Fibroblast of lung (primary cell): Measurements from ENCODE around the gene SPRR4.

Experiments used
- CTCF ChIP-seq, 2 donors: IDR thresholded peaks in 1 of 2; conservative IDR thresholded peaks in 1 of 2; 1 replicate in 1 of 2; 2 replicates in 1 of 2; pipeline ENCODE4 v1.5.1; 2011 to 2012; ENCODE audit warnings: low read length in 2 of 2, control low read depth in 1 of 2, inconsistent platforms in 1 of 2, low read depth in 1 of 2, mild to moderate bottlenecking in 1 of 2
- EZH2 ChIP-seq: IDR thresholded peaks from 2 replicates; pipeline ENCODE4 v1.5.1; 2012; ENCODE audit warnings: low read length, control low read depth, mild to moderate bottlenecking; ENCODE audit errors: missing control alignments

GRCh38 chr1:152993186-152993585 is 22.7 kb downstream of the SPRR4 start:
- no peak for TF ChIP-seq CTCF (conservative IDR thresholded peaks at IDR 0.05 in 1 of 2, IDR thresholded peaks at IDR 0.05 in 1 of 2; ENCODE audit: low read depth in 1 of 2, low read length in 2 of 2)
- no peak for TF ChIP-seq EZH2
